ENCODE measurements around the gene FAM24B.
"Not testable (repeated sequence)": the region's sequence is repeated elsewhere in the genome, so short reads cannot be mapped to it uniquely, and the experiment has no call there.

Gene FAM24B

DNA sequence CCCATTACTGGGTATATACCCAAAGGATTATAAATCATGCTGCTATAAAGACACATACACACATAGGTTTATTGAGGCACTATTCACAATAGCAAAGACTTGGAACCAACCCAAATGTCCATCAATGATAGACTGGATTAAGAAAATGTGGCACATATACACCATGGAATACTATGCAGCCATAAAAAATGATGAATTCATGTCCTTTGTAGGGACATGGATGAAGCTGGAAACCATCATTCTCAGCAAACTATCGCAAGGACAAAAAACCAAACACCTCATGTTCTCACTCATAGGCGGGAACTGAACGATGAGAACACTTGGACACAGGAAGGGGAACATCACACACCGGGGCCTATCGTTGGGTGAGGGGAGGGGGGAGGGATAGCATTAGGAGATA lies 21.3 kb downstream of the FAM24B start:
- DNase-seq (ENCODE audit: low read depth): not testable (repeated sequence)

DNA sequence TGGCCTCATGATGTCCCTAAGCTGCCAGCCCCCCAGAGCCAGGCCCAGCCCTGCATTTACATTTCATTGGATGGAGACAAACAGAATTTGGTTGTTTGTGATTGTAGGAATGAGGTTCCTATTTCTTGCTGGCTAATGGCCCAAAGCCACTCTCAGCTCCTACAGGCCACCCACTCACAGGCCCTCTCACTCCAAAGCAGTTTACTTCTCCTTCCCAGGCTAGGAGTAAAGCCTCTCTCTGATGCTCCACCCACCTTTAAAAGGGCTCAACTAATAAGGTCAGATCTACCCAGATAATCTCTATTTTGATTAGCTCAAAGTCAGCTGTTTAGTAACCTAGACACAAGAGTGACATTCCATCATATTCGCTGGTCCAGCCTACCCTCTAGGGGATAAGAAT lies 22.5 kb downstream of the FAM24B start:
- DNase-seq (ENCODE audit: low read depth): no peak

DNA sequence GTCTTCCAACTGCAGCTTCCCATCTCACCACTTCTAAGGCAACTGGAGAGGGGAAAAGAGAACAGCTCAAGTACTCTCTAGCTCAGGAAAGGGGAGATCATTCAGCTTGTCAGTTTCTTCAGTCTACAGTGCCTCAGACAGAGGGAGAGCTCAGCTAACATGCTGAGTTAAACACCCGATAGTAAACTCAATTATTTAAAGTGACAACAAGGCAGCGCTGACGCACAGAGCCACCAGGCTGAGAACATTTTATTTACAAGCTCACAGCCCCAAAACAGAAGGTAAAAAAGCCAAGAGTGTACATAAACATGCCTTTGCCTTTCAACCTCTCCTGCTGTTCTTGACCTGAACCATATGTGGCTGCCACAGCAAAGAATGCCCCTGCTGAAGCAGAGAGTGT lies 23.6 kb downstream of the FAM24B start:
- DNase-seq (ENCODE audit: low read depth): no peak

DNA sequence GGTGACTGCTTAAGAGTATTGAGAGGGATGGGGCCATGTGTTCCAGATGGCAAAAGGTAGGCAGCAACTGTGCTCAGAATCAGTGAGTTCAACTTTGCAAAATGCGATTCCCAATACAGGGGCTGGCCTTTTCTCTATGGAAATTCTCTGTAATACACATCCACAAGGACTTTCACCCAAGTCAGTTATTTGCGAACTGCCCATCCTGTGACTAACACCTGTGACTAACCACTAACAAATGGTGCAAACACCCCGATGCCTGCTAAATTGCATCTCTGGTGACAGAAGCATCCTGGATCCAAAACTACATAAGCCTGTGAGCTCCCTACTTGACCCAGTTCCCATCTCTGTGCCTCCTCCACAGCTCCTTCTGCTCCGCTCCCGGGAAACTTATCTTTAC lies 24.7 kb downstream of the FAM24B start:
- no peak for DNase-seq (ENCODE audit: low read depth)

DNA sequence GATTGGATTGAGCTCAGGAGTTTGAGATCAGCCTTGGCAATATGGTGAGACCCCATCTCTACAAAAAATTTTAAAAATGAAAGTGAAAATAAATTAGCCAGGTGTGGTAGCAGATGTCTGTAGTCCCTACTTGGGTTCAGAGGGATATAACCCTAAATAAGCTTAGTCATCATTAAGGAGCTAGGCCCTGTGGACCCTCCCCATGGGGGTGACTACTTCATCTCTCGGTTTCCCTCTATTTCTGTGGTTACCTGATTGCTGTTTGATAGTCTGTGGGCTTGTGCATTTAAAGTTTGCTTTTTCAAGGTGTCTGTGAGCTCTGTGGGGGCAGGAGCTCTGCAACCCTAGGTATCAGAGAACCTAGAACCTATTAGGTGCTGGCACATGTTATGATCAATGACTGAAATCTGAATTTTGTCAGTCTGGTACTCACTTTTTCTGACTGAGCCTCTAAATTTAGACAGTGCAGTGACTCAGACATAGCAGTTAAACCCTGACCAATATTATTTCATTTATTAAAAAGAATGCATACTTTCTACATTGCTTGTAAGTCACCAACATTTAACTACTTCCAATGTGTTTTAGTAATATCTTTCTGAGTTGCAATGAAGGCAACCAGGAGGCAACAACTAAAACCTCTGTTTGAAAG lies 25.6 kb downstream of the FAM24B start:
- DNase-seq (ENCODE audit: low read depth): no peak

DNA sequence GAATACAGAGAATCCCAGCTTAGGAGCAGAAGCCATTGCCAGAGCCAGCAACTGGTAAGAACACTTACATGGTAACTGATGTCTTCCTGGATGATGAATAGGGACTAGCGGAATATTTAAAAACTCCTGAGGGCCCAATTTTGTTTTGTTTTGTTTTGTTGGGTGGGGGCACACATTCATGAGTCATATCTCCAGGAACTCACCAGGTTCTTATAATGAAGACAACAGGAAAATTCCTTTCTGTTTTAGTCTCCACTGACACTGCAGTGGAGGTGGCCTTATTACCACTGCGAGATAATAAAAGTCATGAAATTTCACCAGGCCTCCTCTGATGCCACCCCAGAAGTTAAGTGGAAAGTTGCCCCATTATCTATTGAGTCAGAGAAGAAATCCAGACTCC lies 27.1 kb downstream of the FAM24B start:
- no peak for DNase-seq (ENCODE audit: low read depth)

DNA sequence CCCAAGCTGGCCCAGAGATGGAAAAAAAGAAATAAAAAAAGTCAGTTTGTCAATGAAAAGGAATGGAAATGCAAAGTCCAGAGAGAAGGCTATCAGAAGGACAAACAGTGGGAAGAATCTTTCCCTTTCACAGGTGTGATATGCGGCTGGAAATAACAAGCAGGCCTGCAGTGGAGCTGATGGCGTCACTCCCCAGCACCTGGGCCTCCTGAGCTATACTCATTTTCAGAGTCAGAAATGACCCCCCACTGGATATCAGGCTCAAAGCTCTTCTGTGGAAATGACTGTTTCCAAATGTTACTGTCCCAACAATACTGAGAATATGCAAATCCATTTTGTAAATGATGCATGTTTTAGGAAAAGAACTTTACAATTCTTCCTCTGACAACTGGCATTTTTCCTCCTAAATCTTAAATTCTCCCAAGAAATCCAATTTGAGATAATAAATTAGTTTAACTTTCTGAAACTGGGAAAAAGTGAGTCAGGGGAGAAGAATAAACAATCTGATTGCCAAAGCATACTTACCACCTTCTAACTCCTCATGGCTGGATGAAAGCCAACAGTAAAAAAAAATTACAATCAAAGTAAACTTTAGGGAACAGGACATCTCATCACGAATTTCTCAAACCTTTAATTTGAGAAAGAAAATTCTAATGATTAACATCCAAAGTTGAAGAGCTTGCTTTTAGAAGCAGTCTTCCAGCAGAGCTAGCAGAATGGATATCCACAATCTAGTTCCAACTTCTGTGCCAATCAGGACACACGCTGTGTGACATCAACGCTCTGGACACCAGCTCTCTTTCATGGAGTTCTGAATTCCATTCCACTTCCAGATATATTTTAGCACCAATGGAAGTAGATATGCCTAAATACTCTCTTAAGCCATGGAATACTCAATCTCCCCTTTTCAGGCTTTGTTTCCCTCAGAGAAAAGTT lies 28.4 kb downstream of the FAM24B start:
- DNase-seq (ENCODE audit: low read depth): no peak

DNA sequence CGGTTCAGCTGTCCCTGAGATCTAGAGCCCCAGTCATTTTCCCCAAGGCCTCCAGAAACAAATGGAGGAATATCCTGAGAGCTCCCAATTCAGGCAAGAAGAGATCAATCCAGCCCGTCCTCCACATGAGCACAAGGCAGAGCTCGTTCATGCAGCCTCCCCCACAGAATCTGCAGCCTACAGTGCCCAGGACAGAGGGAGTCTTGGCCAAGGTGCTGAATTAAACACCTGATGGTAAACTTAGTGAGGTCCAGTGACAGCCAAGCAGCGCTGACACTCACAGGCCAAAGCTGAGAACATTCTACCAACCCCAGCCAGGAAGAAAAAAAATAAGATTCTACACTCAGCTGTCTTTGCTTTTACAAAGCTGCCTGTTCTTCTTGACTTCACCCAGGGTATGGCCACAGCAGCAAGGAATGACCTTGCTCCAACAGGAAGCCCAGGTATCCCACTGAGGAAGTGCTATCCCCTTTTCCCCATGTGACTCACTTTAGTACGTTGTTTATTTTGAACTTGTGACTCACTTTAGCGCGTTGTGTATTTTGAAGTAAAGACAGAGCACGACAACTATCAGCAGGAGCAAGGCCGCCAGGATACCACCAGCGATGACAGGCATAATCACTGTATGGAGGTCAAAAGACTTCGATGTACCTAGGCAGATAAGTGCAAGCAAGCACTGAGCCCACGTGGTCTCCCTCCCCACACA lies 29.3 kb downstream of the FAM24B start:
- DNase-seq (ENCODE audit: low read depth): no peak

DNA sequence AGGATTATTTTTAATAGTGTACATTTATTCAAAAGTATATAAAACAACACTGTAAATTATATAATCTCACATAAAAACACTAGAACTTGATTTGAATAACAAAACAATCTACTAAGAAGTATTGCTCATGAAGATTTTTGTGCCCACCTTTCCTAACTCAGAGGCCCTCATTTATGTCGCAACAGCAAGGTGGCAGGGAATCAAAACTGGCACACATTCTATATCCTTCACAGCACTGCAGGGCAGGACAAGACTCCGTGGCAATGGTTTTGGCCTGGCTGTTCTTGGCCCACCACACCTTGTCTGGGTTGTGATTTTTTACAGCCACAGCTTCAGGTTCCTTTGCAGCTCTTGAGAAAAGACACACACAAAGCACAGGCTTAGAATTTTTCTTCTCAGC lies 30.3 kb downstream of the FAM24B start:
- DNase-seq (ENCODE audit: low read depth): no peak

DNA sequence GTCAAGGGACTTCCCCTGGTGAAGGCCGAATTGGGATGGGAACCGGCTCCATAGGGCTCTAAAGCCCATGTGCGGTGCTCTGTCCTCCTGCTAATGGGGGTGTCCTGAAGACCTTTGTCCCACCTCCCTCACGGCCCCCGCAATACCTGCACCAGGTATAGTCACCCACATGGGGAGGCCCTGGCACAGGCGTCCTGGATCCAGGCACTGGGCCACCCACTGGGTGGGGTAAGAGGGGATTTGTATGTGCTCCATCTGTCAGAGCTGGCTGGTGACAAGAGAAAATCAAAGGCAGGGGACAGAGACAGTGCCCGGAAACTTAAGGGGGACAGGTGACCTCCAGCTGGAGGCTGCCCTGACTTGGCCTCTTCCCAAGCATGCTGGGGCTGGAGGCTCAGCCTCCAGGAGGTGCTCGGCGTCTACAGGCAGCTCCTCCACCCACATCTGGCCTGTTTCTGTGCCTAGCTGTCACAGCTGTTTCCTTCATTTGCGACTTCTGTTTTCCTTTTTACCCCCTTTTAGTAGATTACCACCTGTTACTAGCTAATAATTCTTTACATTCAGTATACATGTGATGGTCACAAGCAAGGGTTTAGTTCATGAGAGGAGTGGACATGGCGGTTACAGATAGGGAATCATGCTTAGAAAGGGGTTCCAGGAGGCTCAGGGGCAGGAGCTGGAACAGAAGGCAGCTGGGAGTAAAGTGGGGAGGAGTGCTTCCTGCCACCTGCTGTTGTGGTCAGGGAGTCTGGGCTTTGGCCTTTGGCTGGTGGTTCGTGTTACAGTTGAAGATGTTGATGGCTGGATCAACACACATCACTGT lies 31.4 kb downstream of the FAM24B start:
- DNase-seq (ENCODE audit: low read depth): no peak

DNA sequence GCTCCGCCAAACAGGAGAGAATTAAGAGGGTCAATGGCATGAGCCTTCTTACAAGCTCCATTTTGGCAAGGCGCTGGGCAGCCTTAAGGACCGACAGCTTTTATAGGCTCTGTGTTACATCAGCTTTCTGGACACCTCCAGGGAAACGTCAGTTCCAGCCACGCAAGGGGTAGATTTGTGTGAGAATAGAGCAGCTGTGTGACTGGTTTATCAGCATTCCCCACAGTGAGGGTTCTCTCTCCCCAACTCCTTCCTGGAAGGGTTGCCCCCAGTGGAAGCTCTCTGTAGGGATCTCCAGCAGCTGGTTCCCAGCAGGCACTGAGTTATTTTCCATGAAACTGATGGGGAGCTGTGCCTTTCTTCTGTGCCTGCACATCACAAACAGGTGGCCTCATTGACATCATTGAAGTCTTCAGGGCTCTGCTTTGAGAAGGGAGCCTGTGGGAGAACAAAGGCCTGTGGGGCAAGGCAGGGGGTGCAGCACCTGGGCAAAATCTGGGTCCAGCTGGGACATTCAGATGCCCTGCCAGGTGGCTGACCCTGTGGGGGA lies 33.5 kb downstream of the FAM24B start, which contains the start of gene CUZD1:
CUZD1 (minus strand) TSS at position 75 of the 550 bp plus-strand sequence; CDS start at position 61, 14 bp downstream.
- DNase-seq (ENCODE audit: low read depth): no peak

DNA sequence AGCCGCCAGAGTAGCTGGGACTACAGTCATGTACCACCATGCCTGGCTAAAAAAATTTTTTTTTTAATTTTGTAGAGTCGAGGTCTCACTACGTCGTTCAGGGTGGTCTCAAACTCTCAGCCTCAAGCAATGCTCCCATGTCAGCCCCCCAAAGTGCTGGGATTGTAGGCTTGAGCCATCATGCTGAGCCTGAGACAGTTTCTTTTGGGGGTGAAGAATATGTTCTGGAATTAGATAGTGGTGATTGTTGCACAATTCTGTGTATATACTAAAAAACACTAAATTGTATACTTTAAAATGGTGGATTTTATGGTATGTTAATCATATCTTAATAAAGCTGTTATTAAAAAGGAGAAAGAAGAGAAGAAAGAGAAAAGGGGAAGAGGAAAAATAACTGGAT lies 35.2 kb downstream of the FAM24B start:
- DNase-seq (ENCODE audit: low read depth): no peak

DNA sequence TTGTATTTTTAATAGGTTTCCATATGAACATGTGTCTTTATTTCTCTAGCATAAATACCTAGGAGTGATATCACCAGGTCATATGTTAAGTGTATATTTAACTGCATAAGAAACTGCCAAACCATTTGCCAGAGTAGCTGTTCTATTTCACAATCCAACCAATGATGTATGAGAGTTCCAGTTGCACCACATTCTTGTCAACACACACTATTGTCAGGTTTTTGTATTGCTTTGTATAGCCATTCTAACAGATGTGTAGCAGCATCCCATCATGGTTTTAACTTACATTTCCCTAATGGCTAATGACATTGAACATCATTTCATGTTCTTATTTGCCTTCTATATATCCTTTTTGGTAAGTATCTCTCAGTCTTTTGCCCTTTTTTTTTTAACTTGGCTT lies 37.8 kb downstream of the FAM24B start:
- DNase-seq (ENCODE audit: low read depth): no peak

DNA sequence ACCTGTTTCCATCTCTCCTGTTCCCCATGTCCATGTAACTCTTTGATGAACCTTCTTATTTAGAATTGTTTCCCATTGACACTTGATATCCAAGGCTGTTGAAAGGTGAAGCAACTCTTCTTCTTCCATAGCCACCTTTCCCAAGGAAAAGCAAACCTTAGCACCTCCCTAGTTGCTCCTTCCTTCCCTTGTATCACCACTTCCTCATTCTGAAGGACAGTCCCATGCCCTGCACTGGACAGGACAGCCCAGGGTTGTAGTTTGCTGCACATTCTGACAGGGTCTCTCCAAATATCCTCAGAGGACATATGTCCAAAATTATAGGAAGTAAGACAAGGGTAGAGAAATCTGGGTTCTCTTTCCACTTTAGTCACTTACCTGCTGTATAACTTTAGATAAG lies 39.9 kb downstream of the FAM24B start:
- no peak for DNase-seq (ENCODE audit: low read depth)

DNA sequence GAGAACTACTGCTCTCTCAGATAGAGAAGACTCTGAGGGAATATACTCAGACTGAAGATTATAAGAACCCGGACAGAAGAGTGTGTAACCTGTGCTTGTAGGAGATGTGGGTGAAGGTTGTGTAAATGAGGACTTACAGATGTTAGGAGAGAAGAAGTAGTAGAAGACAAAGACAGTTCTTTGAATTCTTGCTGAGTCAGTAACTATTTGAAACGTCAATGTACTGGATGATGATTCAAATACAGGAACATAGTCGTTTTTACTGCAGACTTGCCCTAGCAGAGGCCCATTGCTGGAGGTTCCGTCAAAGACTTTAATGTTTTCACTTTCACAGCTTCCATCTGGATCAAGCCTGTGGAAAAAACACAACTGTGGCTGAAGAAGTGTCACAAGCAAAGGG lies 40.5 kb downstream of the FAM24B start:
- no peak for DNase-seq (ENCODE audit: low read depth)

DNA sequence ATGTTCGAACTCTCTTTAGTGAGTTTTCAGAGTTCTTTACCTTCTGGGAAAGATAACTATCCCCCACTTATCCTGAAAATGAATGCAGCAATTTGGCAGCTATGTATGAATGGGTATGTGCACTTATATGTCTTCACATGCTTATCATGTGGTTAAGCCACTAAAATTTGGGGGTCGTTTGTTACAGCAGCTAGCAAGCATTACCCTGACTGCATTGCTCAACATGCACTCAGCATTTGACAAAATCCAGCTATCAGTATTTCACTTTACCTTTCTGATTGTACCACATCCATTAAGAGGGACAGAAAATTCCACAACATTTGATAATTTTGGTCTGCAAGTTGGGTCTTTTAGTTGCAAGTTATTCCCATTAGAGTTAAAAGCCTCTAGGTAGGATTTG lies 43.5 kb downstream of the FAM24B start:
- no peak for DNase-seq (ENCODE audit: low read depth)

DNA sequence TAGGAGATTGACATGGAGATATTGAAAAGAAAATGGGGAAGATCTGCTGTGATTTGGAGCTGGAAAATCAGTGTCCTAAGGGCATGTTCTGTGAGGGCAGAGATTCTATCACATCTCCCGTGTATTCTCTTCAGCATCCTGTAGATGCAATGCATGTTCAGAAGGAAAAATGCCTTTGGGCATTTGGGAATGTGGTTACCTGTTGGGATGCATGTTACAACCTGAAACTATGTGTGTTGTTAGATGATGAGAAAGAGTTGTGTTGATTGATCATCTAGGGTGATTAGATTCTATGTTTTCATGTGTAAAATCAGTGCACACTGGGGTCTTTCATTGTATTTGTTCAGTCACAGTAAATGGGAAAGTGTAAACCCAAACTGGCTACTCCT lies 48.4 kb downstream of the FAM24B start:
- DNase-seq (ENCODE audit: low read depth): no peak

DNA sequence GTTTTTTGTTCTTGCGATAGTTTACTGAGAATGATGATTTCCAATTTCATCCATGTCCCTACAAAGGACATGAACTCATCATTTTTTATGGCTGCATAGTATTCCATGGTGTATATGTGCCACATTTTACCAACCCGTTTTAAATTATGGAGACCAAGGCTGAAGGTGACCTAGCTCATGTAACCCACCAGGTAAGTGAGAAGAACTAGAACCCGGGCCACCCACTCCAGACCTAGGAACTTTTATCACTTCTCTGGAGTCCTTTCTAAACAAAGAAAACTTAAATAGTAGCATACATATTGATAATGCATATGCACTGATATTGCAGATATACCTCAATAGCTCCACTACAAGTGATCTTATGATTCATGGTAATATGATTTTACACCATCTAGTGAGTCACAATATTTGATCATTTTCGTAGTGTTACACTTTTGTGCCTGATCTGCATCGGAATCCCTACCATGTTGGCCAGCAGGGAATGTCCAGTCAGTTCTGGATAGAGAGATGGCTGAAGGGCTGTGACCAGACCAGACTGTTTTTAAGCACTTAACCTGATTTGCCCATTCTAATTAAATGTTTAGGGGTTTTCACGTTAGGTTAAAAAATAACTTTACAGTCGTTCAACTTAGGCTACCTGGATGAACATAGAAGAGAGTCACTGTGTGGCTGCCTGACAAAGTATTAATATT lies 49.0 kb downstream of the FAM24B start:
- no peak for DNase-seq (ENCODE audit: low read depth)

DNA sequence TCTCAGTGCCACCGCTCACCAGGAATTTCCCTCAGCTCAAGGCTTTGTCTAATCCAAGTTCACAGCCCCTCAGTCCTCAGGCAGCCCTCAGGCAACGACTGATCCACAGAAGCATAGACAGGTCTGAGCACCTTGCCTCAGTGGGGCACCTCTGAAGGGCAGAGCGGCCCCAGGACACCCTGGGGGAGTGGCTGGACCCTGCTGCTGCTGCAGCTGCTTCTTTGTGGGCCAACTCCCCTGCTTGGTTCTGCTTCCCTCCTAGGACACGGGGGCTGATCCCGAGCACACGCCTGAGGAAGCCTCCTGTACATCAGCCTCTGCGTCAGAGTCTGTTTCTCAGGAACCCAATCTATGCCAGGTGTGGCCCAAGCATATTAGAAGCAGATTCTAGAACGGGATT lies 49.9 kb downstream of the FAM24B start:
- DNase-seq (ENCODE audit: low read depth): no peak

DNA sequence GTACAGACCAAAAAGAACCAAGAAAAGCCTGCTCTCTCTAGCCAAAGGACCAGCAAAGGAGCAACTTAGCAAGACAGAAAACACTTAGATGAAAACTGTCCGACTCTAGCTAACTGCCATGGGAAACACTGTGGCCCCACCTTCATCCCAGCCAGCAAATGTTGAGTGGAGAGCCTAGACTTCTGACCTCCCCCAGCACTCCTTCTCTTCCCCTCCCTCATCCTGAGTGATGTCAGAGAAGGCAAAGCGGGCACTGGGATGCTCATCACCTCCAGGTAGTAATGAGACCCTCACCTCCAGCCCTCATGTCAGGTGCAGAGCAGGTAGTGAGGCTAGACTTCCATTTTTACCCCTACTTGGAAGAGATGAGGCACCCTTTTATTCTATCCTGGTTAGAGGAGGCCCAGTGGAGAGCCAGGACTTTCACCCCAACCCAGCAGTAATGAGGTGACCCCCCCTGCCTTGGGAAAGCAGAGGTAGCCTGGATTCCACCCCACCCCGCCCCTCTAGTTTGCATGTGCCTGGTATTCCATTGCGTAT lies 50.6 kb downstream of the FAM24B start:
- DNase-seq (ENCODE audit: low read depth): no peak

DNA sequence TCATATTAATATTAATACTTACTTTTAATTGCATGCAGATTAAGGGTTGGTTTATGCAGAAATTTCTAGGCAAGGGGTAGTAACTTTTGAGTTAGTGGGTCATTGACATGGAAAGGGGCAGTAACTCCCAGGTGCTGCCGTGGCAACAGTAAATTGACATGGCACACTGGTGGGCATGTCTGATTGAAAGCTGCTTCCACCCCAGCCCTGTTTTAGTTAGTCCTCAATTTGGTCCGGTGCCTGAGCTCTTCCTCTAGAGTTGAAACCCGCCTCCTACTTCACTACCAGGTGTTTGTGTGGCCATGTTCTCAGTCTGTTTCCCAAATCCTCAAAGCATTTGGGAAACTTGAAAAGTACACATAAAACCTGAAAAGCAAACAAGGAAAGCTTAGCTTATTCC lies 52.1 kb downstream of the FAM24B start:
- no peak for DNase-seq (ENCODE audit: low read depth)
